GM18861 (cell line): Measurements from ENCODE around the gene FBXO42.

ENCODE experiments used
- ATAC-seq: cut with Tn5 transposase; IDR thresholded peaks from one replicate; pipeline ENCODE4 v1.9.1; 2021; ENCODE audit not compliant: unreplicated experiment

The FBXO42 gene

DNA sequence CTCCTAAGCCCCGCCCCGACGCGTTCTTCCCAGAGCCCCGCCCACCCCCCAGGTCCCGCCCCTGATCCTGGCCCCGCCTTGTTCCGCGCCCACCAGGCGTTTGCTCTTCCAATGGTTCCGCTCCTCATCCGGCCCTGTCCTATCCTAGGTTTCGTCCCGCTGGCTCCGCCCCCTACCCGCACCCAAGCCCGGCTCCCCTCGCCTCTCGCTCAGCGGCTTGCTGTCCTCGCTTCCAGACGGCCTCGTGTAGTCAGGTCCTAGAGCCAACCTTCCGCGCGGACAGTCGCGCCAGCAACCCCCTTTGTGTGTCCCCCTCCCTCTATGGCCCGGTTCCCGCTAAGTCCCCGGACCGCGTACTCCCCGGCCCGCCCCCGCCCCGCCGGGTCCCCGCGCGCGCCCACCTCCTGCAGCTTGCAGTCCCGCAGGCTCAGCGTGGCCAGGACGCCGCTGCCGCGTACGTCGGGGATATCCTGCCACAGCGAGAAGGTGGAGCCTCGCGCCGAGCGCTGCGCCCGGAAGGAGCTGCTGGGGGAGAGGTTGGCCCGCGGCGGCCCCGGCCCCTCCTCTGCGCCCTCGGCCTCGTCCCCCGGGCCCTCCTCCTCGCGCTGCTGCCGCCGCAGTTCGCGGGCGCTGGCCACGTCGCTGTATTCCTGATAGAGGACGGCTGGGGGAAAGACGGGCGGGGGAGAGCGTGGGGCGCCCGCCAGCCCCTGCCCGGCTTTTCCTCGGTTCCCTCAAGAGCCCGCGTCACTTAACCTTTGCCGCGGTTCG lies 145.5 kb downstream of the FBXO42 start:
- ATAC-seq, result peak; percentile 69

DNA sequence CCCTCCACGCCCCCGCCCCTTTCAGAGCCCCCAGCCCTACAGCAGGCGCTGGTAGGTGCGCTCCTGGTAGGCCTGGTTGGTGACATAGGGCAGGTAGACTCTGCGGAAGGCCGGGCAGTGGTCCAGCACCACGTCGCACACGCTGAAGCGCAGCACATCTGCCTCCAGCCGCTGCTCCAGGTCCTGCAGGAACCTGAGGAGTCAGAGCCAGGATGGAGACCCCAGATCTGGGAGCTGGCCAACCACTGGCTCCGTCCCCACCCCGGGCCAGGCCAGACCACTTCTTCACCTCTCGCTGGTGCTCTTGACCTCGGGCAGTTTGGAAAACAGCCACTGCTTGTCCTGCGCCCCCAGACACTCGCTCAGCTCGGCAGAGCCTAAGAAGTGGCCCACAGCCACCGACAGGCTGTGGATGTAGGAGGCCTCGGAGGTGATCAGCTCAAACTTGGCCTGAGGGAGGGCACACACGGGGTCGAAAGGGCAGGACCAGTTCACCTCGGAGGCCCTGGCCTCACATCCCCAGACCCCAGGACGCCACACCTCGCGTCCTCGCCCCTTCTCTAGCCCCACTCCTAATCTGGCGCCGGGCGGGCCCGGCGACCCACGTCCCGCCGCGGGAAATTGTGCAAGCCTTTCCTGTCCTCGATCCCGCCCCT lies 146.3 kb downstream of the FBXO42 start:
- peak; percentile 21 for ATAC-seq

DNA sequence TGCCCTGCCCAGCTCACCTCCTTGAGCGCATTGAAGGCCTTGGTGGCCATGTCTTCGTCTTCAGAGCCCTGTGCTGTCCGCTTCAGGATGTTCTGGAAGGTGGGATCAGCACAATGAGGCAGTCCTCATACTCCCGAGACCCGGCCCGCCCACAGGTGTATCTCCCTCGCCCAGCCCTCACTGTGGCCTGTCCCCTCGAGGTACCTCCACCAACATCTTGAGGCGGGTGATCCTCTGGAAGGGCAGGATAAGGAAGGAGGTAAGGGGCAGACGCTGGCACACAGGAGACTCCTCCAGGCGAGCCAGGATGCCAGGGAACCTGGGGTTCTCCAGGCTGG lies 147.0 kb downstream of the FBXO42 start:
- no peak for ATAC-seq

DNA sequence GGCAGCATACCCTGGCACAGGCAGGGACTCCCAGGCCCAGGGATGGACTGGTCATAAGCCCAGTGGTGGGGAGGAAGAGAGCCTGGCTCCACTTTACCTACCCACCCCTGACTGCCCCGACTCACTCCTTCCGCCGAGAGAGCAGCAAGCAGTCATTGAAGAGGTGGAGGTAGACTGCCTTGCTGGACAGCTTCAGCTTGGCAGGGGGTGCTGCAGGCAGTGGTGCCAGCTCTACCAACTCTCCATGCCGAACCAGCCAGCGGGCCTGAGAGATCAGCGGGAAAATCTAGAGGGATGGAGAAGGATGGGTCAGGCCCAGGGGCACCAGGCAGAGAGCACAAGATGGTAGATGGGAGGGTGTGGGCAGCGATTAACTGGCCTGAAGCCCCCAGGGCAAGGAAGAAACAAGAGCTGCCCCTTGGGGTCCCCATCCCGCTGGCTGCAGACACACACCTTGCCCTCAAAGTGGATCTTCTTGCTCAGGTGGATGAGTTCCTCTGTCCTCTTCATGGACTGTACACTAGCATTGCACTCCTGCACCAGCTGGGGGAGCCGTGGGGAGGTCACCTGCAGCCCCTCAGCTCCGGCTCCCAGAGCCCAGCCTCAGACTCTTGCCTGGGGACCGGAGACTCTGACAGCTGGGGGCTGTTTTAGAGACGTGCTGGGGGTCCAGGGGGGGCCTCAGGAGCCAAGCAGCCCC lies 147.5 kb downstream of the FBXO42 start:
- ATAC-seq, result no peak

DNA sequence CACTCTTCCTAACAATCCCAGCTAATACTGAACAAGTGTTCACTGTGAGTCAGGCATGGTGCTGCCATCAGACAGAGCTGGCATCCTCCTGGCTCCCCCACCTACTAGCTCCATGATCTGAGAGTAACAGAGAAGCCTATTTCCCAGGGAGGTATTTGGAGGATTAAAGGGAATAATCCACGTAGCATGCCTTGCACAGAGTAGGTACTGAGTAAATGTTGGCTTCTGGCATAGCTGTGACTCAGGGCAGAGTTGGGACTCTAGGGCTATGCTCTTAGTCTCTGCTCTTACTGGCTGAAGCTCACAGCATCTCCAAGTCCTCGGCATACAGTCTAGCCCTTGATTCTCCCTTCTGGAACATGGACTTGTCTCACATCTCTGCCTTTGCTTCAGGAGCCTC lies 148.1 kb downstream of the FBXO42 start:
- ATAC-seq, result no peak

DNA sequence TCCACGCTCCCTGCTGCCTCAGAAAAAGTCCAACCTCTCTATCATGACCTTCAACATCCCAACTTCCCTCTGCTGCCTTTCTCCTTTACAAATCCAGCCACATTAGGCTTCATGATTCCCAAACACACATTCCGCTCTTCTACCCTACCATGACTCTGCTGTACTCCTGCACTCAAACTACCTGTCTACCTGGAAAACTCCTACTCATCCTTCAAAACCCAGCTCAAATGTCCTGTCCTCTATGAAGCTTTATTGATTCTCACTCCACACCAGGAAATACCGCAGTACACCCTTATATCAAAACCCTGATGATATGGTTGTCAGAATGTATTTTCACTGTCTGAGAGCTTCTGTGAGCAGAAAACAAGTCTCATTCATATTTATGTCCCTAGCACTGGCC lies 148.7 kb downstream of the FBXO42 start:
- no peak for ATAC-seq

DNA sequence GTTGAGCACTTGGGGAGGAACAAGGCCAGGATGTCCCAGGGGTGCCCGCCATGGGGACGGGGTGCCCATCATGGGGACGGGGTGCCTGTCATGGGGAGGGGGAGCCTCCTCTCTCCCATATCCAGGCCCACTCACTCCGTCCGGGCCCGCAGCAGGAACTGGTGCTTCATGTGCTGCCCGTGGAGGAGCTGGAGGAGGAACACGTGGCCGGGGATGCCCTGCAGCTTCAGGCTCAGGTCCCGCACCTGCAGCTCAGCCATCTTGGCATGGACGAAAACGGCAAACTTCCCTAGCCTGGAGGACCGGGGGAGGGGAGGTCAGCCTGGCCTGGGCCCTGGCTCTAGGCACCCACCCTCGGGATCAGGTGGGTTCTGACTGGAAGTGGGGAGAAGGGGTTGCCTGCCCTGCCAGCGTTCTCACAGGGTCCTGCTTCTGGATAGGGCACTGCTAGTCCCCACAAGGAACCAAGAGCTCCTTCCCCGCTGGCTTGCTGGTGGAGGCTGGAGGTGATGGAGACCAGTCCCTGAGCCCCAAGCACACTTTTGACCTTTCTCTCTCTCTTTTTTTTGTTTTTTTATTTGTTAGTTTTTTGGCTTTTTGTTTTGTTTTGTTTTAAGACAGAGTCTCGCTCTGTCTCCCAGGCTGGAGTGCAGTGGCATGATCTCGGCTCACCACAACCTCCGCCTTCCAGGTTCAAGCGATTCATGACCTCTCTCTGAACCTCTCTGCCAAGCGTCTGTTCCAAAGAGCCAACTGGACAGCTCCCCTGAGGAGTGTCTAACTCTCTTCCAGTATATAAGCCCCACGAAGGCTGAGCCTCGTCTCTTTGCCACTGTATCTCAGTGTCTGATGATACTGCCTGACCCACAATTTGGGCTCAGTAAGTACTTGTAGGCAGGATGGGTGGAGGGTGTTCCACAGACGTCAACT lies 149.7 kb downstream of the FBXO42 start:
- ATAC-seq, result no peak

DNA sequence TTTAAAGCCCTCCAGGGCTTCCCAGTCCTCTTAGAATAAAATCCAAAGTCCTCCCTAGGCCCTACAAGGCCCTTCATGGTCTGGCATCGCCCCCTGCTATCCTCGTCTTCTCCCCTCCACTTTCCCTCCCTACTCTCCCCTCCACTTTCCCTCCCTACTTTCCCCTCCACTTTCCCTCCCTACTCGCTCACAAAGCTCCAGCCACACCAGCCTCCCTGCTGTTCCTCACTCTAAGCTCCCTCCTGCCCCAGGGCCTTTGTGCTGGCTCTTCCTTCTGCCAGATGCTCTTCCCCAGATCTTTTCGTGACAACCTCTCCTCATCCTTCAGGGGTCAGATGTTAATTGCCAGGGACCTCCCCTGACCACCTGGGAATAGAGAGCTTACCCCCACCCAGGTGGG lies 152.6 kb downstream of the FBXO42 start:
- ATAC-seq, result no peak

DNA sequence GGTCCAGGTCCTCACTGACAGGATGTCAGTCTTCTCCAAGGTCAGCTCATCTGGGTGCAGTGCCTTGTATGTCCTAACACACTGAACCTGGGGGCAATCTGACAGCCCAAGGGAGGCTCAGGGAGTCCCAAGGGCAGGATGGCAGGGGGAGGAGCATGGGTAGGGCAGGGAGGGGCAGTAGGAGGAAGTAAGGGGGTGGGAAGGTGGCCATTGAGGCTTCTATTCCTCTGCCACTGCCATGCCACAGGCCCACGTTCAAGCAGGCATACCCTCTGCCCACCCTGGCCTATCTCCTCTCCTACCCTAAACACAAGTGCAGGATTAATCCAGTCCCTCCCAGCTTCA lies 153.2 kb downstream of the FBXO42 start:
- ATAC-seq, result no peak

DNA sequence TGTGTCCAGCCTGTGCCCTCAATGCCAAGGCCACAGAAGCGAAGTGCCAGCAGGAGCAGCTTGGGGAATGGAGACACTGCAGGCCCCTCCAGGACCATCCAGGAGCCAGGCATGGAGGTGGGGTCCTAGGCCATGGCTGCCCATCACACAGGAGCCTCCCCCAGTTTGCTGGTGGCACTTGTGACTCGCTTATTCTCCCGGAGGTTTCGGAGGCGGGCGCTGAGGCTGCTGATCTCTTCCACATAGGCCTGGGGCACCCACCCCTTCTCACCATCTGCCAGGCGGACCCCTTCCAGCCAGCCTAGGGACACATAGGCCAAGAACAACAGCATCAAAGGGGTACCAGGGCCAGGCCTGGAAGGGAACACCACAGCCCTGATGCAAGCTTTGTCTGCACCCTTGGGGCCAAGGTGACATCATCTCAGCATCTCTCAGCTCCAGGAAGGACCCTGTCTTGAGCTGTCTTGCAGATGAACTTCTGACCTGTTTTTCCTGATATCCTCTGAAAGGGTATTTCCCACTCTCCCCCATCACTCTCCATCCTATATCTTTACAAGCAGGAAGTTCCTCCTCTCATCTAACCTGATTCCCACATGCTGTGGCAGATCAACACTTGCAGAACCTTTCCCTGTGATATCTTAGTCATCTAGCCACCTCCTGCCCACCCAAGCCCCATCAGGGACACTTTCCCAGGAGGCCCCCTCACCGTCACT lies 153.7 kb downstream of the FBXO42 start:
- ATAC-seq, result no peak

DNA sequence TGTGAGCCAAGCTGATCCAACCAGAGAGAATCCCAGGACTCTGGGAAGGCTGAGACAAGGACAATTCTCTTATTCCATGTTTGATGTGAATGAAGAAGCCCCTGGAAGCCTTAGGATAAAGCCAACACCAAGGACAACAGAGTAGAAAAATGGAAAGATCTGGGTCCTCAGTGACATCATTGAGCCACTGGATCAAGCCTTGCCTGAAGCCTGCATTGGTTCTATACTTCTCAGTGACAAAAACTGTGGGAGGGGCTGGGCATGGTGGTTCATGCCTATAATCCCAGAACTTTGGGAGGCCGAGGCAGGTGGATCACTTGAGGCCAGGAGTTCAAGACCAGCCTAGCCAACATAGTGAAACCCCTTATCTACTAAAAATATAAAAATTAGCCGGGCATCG lies 155.4 kb downstream of the FBXO42 start:
- no peak for ATAC-seq
